ENCODE results near the gene GUK1.

- TF ChIP-seq CTCF (IDR thresholded peaks at IDR 0.05) (no peak), POLR2A (IDR thresholded peaks at IDR 0.05) (no peak)
Observed at GRCh38 chr1:228182296-228183030, 42.4 kb downstream of the GUK1 start.
